Stimulated activated CD4-positive, alpha-beta T cell treated with anti-CD3 and anti-CD28 coated beads, TNF-alpha, amount 100 ng/mL, for 4 hours (primary cell): ENCODE data around the gene AIMP1.

ENCODE experiments used
- DNase-seq, 3 experiments: peaks; one replicate each; pipeline ENCODE4 v3.0.0-alpha.2; 2020; ENCODE audit warnings: low read depth in 3 of 3

The AIMP1 gene

GRCh38 chr4:106315968-106316772 is at the start of gene AIMP1, which contains the start of gene TBCK:
Gene AIMP1, plus strand, starts transcription at chr4:106316550. Its CDS starts 8,460 bp downstream, at chr4:106325010.
Gene TBCK, minus strand, starts transcription at chr4:106316209. Its CDS starts 7,249 bp downstream, at chr4:106308960.
- peak; percentile 72 to 80 (median 77) for DNase-seq

GRCh38 chr4:106268786-106269185 is 47.6 kb upstream of the AIMP1 start:
- DNase-seq = no peak

- no peak for DNase-seq
Observed at GRCh38 chr4:106269711-106270110, 46.6 kb upstream of the AIMP1 start.

- DNase-seq = no peak
Observed at GRCh38 chr4:106270736-106271135, 45.6 kb upstream of the AIMP1 start.

GRCh38 chr4:106273831-106274230 is 42.5 kb upstream of the AIMP1 start:
- no peak for DNase-seq

- no peak for DNase-seq
Observed at GRCh38 chr4:106277140-106277675, 39.1 kb upstream of the AIMP1 start.

GRCh38 chr4:106284227-106284626 is 32.1 kb upstream of the AIMP1 start:
- DNase-seq = no peak

- DNase-seq = no peak
Observed at GRCh38 chr4:106286611-106287010, 29.7 kb upstream of the AIMP1 start.

GRCh38 chr4:106287353-106287969 is 28.9 kb upstream of the AIMP1 start:
- no peak for DNase-seq

GRCh38 chr4:106289737-106290136 is 26.6 kb upstream of the AIMP1 start:
- DNase-seq = no peak

- no peak for DNase-seq
Observed at GRCh38 chr4:106291678-106292077, 24.7 kb upstream of the AIMP1 start.

GRCh38 chr4:106294062-106294461 is 22.3 kb upstream of the AIMP1 start:
- no peak for DNase-seq

- DNase-seq = no peak
Observed at GRCh38 chr4:106297245-106298035, 18.9 kb upstream of the AIMP1 start.

- DNase-seq = no peak
Observed at GRCh38 chr4:106299977-106300376, 16.4 kb upstream of the AIMP1 start.

GRCh38 chr4:106301393-106302061 is 14.8 kb upstream of the AIMP1 start:
- DNase-seq = no peak

GRCh38 chr4:106302062-106302438 is 14.3 kb upstream of the AIMP1 start:
- DNase-seq = no peak

GRCh38 chr4:106303548-106304281 is 12.6 kb upstream of the AIMP1 start:
- DNase-seq = no peak

GRCh38 chr4:106304632-106305031 is 11.7 kb upstream of the AIMP1 start:
- DNase-seq = no peak

GRCh38 chr4:106305435-106306055 is 10.8 kb upstream of the AIMP1 start:
- no peak for DNase-seq

- no peak for DNase-seq
Observed at GRCh38 chr4:106306561-106306960, 9.8 kb upstream of the AIMP1 start.
